Activated B cell treated with CpG ODN at 0.5 μM for 24 hours (primary cell): ENCODE measurements around the gene PGAP3. TPM values are rescaled to one million over a fixed set of nuclear protein-coding genes. Genes with fewer than 3 reads are reported as not detected.

Source experiments
- ATAC-seq: fragments of 200-7000 bp; cut with Tn5 transposase; one replicate; pipeline ENCODE4 v1.10.0; 2021; ENCODE audit warnings: low read depth, mild to moderate bottlenecking, moderate library complexity
- CTCF ChIA-PET: fragments of 350-600 bp; sonication (Branson Sonifier 250); formaldehyde crosslinking; loops from one replicate; lab custom pipeline; 2021; ENCODE audit warnings: antibody characterized with exemption; lab: Charles Lee
- POLR2A ChIA-PET: fragments of 350-600 bp; sonication (Branson Sonifier 250); formaldehyde crosslinking; loops from one replicate; lab custom pipeline; 2021; ENCODE audit warnings: antibody characterized with exemption; lab: Charles Lee
- DNase-seq: peaks from one replicate; pipeline ENCODE4 v3.0.0; 2022
- H3K27ac Mint-ChIP-seq: one replicate; pipeline ENCODE4 v1.8.0; 2020; ENCODE audit warnings: mixed read lengths
- H3K27me3 Mint-ChIP-seq: one replicate; pipeline ENCODE4 v1.8.0; 2021; ENCODE audit warnings: mixed read lengths
- H3K36me3 Mint-ChIP-seq: one replicate; pipeline ENCODE4 v1.8.0; 2021; ENCODE audit warnings: low read depth, mixed read lengths
- H3K4me1 Mint-ChIP-seq: one replicate; pipeline ENCODE4 v1.8.0; 2021; ENCODE audit warnings: mixed read lengths
- H3K4me3 Mint-ChIP-seq: one replicate; pipeline ENCODE4 v1.8.0; 2020; ENCODE audit warnings: mild to moderate bottlenecking, mixed read lengths
- H3K9me3 Mint-ChIP-seq: one replicate; pipeline ENCODE4 v1.8.0; 2020; ENCODE audit warnings: mixed read lengths
- CTCF ChIP-seq: fragments of 200-600 bp; IDR thresholded peaks from one replicate; pipeline ENCODE4 v1.8.0; 2022; ENCODE audit warnings: antibody characterized with exemption, mild to moderate bottlenecking
- intact Hi-C: fragments of 100-400 bp; cut with micrococcal nuclease; formaldehyde crosslinking; loops from one replicate; pipeline ENCODE4 v1.15.1; 2024
- total RNA-seq: library from RNA; stranded (reverse); gene quantifications from 2 replicates; pipeline ENCODE4 v1.2.3, GENCODE V29; 2022

PGAP3 gene
- total RNA-seq, 1 donor from 2014 or later = 24.0 TPM

- DNase-seq (no peak), ATAC-seq (no peak)
- no peaks in the 10 kb centered on the region for H3K9me3 Mint-ChIP-seq
- no peak overlapping the region for H3K27ac Mint-ChIP-seq
- ChIA-PET CTCF (no interaction called here), POLR2A (no interaction called here)
- peaks cover 22% of the 10 kb centered on the region for H3K4me1 Mint-ChIP-seq
- no peaks in the 10 kb centered on the region for H3K36me3 Mint-ChIP-seq
- TF ChIP-seq CTCF = no peak
- H3K4me3 Mint-ChIP-seq = no peak overlapping the region
- intact Hi-C loops = no loop called here
- H3K27me3 Mint-ChIP-seq = peaks cover 26% of the 10 kb centered on the region
Measured at GRCh38 chr17:39703913-39704312, 16.1 kb upstream of the PGAP3 start.

- DNase-seq (no peak), ATAC-seq (peak; percentile 28)
- Mint-ChIP-seq H3K4me1 (peaks cover 22% of the 10 kb centered on the region), H3K4me3 (no peak overlapping the region), H3K27ac (no peak overlapping the region), H3K36me3 (no peaks in the 10 kb centered on the region), H3K27me3 (peaks cover 27% of the 10 kb centered on the region), H3K9me3 (no peaks in the 10 kb centered on the region)
- TF ChIP-seq CTCF = no peak
- CTCF ChIA-PET = no interaction called here
- intact Hi-C loops = no loop called here
- POLR2A ChIA-PET = interaction anchor here (0.6 kb wide), 2 partner anchors 27 to 88 kb away, joined by 3 read pairs; no protein-coding TSS in a partner anchor
Measured at GRCh38 chr17:39702901-39703893, 15.3 kb upstream of the PGAP3 start.

- H3K27me3 Mint-ChIP-seq = peaks cover 30% of the 10 kb centered on the region
- CTCF ChIA-PET = interaction anchor here (1.2 kb wide), 1 partner anchor 49 kb away, joined by 3 read pairs; no protein-coding TSS in a partner anchor
- H3K27ac Mint-ChIP-seq = no peak overlapping the region
- ATAC-seq = no peak
- peaks cover 17% of the 10 kb centered on the region for H3K4me1 Mint-ChIP-seq
- no peaks in the 10 kb centered on the region for H3K36me3 Mint-ChIP-seq
- no peak for TF ChIP-seq CTCF
- H3K4me3 Mint-ChIP-seq = no peak overlapping the region
- intact Hi-C loops = no loop called here
- POLR2A ChIA-PET = no interaction called here
- DNase-seq = no peak
- no peaks in the 10 kb centered on the region for H3K9me3 Mint-ChIP-seq
Measured at GRCh38 chr17:39701784-39702422, 14.0 kb upstream of the PGAP3 start.

GRCh38 chr17:39701012-39701783, 13.3 kb upstream of the PGAP3 start:
- Mint-ChIP-seq H3K9me3 (no peaks in the 10 kb centered on the region), H3K4me1 (peaks cover 14% of the 10 kb centered on the region), H3K36me3 (no peaks in the 10 kb centered on the region), H3K27me3 (peaks cover 30% of the 10 kb centered on the region), H3K27ac (no peak overlapping the region), H3K4me3 (no peak overlapping the region)
- no peak for ATAC-seq
- no peak for TF ChIP-seq CTCF
- ChIA-PET POLR2A (interaction anchor here (0.5 to 0.6 kb wide), 2 partner anchors 13 to 96 kb away, joined by 3 read pairs; partner anchors contain the start of gene PGAP3), CTCF (interaction anchor here (1.2 kb wide), 1 partner anchor 48 kb away, joined by 3 read pairs; no protein-coding TSS in a partner anchor)
- intact Hi-C loops = no loop called here
- DNase-seq = no peak
